IPS DF 6.9 (cell line): ENCODE data around the gene AK8.

Source experiments
- DNase-seq: peaks from one replicate; pipeline ENCODE4 v3.0.0-alpha.2; 2013; ENCODE audit warnings: low read depth, low spot score
- H3K27ac ChIP-seq: one replicate; pipeline ENCODE4 v1.5.1; 2013; ENCODE audit warnings: low read length, control low read depth
- H3K27me3 ChIP-seq: 2 replicates; pipeline ENCODE4 v1.6.1; 2013; ENCODE audit warnings: mild to moderate bottlenecking, low read length; ENCODE audit not compliant: control insufficient read depth, insufficient read depth
- H3K36me3 ChIP-seq: 2 replicates; pipeline ENCODE4 v1.6.1; 2013; ENCODE audit warnings: low read length; ENCODE audit not compliant: control insufficient read depth, insufficient read depth
- H3K4me1 ChIP-seq: 2 replicates; pipeline ENCODE4 v1.6.1; 2013; ENCODE audit warnings: low read length; ENCODE audit not compliant: control insufficient read depth, insufficient read depth
- H3K4me3 ChIP-seq: 2 replicates; pipeline ENCODE4 v1.5.1; 2013; ENCODE audit warnings: mild to moderate bottlenecking, low read length
- H3K9me3 ChIP-seq: 2 replicates; pipeline ENCODE4 v1.6.1; 2013; ENCODE audit warnings: low read length, inconsistent platforms; ENCODE audit not compliant: control insufficient read depth, insufficient read depth
- WGBS: extraction: QIAGEN DNeasy Blood & Tissue Kit; methylation state at CpG from one replicate; pipeline ENCODE4 v1.1.7; 2013; ENCODE audit warnings: mixed read lengths, missing lambda C conversion rate; ENCODE audit not compliant: insufficient read length, insufficient coverage; 5-methylcytosine and 5-hydroxymethylcytosine counted together

Gene AK8

GRCh38 chr9:132757016-132757415 lies 121.1 kb downstream of the AK8 start:
- no peak for DNase-seq
- no peaks in the 10 kb centered on the region for H3K4me1 ChIP-seq
- H3K27me3 ChIP-seq = no peaks in the 10 kb centered on the region
- H3K36me3 ChIP-seq = no peaks in the 10 kb centered on the region
- no peak overlapping the region for H3K4me3 ChIP-seq
- WGBS = no CpG with 5 or more reads among the region's 18 CpGs
- H3K27ac ChIP-seq = no peak overlapping the region
- no peaks in the 10 kb centered on the region for H3K9me3 ChIP-seq

- no peak overlapping the region for H3K4me3 ChIP-seq
- no peak for DNase-seq
- no peaks in the 10 kb centered on the region for H3K36me3 ChIP-seq
- no peak overlapping the region for H3K27ac ChIP-seq
- H3K9me3 ChIP-seq = no peaks in the 10 kb centered on the region
- H3K4me1 ChIP-seq = no peaks in the 10 kb centered on the region
- H3K27me3 ChIP-seq = no peaks in the 10 kb centered on the region
- WGBS = no CpG with 5 or more reads among the region's 18 CpGs
Measured at GRCh38 chr9:132756214-132756845, 121.8 kb downstream of the AK8 start.

GRCh38 chr9:132755096-132755495 lies 123.0 kb downstream of the AK8 start:
- H3K4me3 ChIP-seq = no peak overlapping the region
- no peak overlapping the region for H3K27ac ChIP-seq
- no peaks in the 10 kb centered on the region for H3K27me3 ChIP-seq
- no peaks in the 10 kb centered on the region for H3K9me3 ChIP-seq
- no peak for DNase-seq
- H3K4me1 ChIP-seq = no peaks in the 10 kb centered on the region
- no CpG with 5 or more reads among the region's 9 CpGs for WGBS
- H3K36me3 ChIP-seq = no peaks in the 10 kb centered on the region

GRCh38 chr9:132754236-132754635 lies 123.8 kb downstream of the AK8 start:
- Histone ChIP-seq H3K4me1 (no peaks in the 10 kb centered on the region), H3K9me3 (no peaks in the 10 kb centered on the region), H3K27me3 (no peaks in the 10 kb centered on the region), H3K27ac (no peak overlapping the region), H3K4me3 (no peak overlapping the region), H3K36me3 (no peaks in the 10 kb centered on the region)
- no peak for DNase-seq
- WGBS = no CpG with 5 or more reads among the region's 7 CpGs

- WGBS = no CpG with 5 or more reads among the region's 7 CpGs
- Histone ChIP-seq H3K4me1 (no peaks in the 10 kb centered on the region), H3K27ac (no peak overlapping the region), H3K36me3 (no peaks in the 10 kb centered on the region), H3K27me3 (no peaks in the 10 kb centered on the region), H3K9me3 (no peaks in the 10 kb centered on the region), H3K4me3 (no peak overlapping the region)
- no peak for DNase-seq
Measured at GRCh38 chr9:132753593-132753880, 124.5 kb downstream of the AK8 start.

GRCh38 chr9:132752877-132753592 lies 125.0 kb downstream of the AK8 start:
- no CpG with 5 or more reads among the region's 10 CpGs for WGBS
- H3K9me3 ChIP-seq = no peaks in the 10 kb centered on the region
- no peak overlapping the region for H3K27ac ChIP-seq
- no peaks in the 10 kb centered on the region for H3K4me1 ChIP-seq
- no peaks in the 10 kb centered on the region for H3K27me3 ChIP-seq
- no peak for DNase-seq
- no peak overlapping the region for H3K4me3 ChIP-seq
- H3K36me3 ChIP-seq = no peaks in the 10 kb centered on the region

GRCh38 chr9:132750668-132751067 lies 127.4 kb downstream of the AK8 start:
- no CpG with 5 or more reads among the region's 9 CpGs for WGBS
- DNase-seq = no peak
- H3K9me3 ChIP-seq = no peaks in the 10 kb centered on the region
- no peak overlapping the region for H3K27ac ChIP-seq
- H3K4me1 ChIP-seq = peaks cover under 1% of the 10 kb centered on the region; the same call in 1 of the 2 replicates
- no peaks in the 10 kb centered on the region for H3K36me3 ChIP-seq
- H3K27me3 ChIP-seq = peaks cover 4% of the 10 kb centered on the region; the same call in 1 of the 2 replicates
- no peak overlapping the region for H3K4me3 ChIP-seq

- Histone ChIP-seq H3K36me3 (no peaks in the 10 kb centered on the region), H3K27ac (no peak overlapping the region), H3K27me3 (peaks cover 10% of the 10 kb centered on the region; the same call in 1 of the 2 replicates), H3K4me1 (peaks cover 3% of the 10 kb centered on the region; the same call in 1 of the 2 replicates), H3K4me3 (no peak overlapping the region), H3K9me3 (no peaks in the 10 kb centered on the region)
- no peak for DNase-seq
- WGBS = no CpG with 5 or more reads among the region's 13 CpGs
Measured at GRCh38 chr9:132749306-132749705, 128.8 kb downstream of the AK8 start.

- Histone ChIP-seq H3K4me1 (peaks cover 3% of the 10 kb centered on the region; the same call in 1 of the 2 replicates), H3K4me3 (no peak overlapping the region), H3K36me3 (no peaks in the 10 kb centered on the region), H3K27me3 (peaks cover 17% of the 10 kb centered on the region; the same call in 1 of the 2 replicates), H3K27ac (no peak overlapping the region), H3K9me3 (no peaks in the 10 kb centered on the region)
- no peak for DNase-seq
- WGBS = no CpG with 5 or more reads among the region's 5 CpGs
Measured at GRCh38 chr9:132748450-132748849, 129.6 kb downstream of the AK8 start.

GRCh38 chr9:132745756-132746709 lies 132.1 kb downstream of the AK8 start:
- Histone ChIP-seq H3K4me3 (no peak overlapping the region), H3K9me3 (no peaks in the 10 kb centered on the region), H3K27me3 (peaks cover 24% of the 10 kb centered on the region; the same call in 1 of the 2 replicates), H3K36me3 (no peaks in the 10 kb centered on the region), H3K4me1 (peaks cover 8% of the 10 kb centered on the region; the same call in 1 of the 2 replicates), H3K27ac (no peak overlapping the region)
- no CpG with 5 or more reads among the region's 19 CpGs for WGBS
- DNase-seq = no peak
